Nephron progenitor cell (in vitro differentiated cells): ENCODE results near the gene LRP1B.

Experiments
- DNase-seq: peaks from one replicate; pipeline ENCODE4 v3.0.0; 2021
- H3K27ac Mint-ChIP-seq: 2 replicates; pipeline ENCODE4 v1.8.0; 2021; ENCODE audit warnings: mild to moderate bottlenecking, moderate library complexity, mixed read lengths
- H3K27me3 Mint-ChIP-seq: 2 replicates; pipeline ENCODE4 v1.8.0; 2021; ENCODE audit warnings: mild to moderate bottlenecking, low read depth, mixed read lengths; ENCODE audit not compliant: poor library complexity
- H3K36me3 Mint-ChIP-seq: 2 replicates; pipeline ENCODE4 v1.8.0; 2021; ENCODE audit warnings: low read depth, mixed read lengths
- H3K4me1 Mint-ChIP-seq: 2 replicates; pipeline ENCODE4 v1.8.0; 2021; ENCODE audit warnings: mixed read lengths
- H3K4me3 Mint-ChIP-seq: 2 replicates; pipeline ENCODE4 v1.8.0; 2021; ENCODE audit warnings: mild to moderate bottlenecking, moderate library complexity, mixed read lengths
- H3K9me3 Mint-ChIP-seq: 2 replicates; pipeline ENCODE4 v1.8.0; 2021; ENCODE audit warnings: mild to moderate bottlenecking, moderate library complexity, mixed read lengths
- CTCF ChIP-seq: fragments of 200-600 bp; sonication (generic); IDR thresholded peaks from 2 replicates; pipeline ENCODE4 v1.5.0; 2021; ENCODE audit warnings: antibody characterized with exemption

Gene LRP1B

GRCh38 chr2:141791521-141791920 lies 339.3 kb downstream of the LRP1B start:
- no peaks in the 10 kb centered on the region for H3K36me3 Mint-ChIP-seq
- no peak for DNase-seq

DNA sequence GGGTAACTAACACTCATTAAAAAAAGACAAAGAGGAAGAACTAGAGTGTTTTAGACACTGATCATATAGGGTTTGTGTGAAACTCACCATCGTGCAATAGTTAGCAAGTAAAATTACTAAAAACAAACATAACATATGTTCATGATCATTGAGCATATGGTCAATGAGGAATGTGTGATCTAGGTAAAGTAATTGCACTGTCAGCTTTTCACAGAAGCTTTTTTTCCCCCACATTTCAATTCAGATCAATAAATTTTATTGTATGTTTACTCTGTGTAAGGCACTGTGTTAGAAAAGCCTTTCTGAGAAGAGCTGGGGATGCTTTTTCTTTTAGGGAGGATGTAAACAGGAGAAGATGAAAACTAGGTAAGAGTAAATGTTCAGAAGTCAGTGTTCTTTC lies 348.2 kb downstream of the LRP1B start:
- Mint-ChIP-seq H3K4me1 (no peaks in the 10 kb centered on the region), H3K36me3 (no peaks in the 10 kb centered on the region), H3K27me3 (peaks cover under 1% of the 10 kb centered on the region), H3K4me3 (no peak overlapping the region), H3K9me3 (no peaks in the 10 kb centered on the region), H3K27ac (no peak overlapping the region)
- no peak for DNase-seq
- no peak for TF ChIP-seq CTCF

More at GRCh38 chr2:141791521-141791920, 339.3 kb downstream of the LRP1B start:
- Mint-ChIP-seq H3K27me3 (no peaks in the 10 kb centered on the region), H3K27ac (no peak overlapping the region), H3K4me1 (no peaks in the 10 kb centered on the region), H3K4me3 (no peak overlapping the region), H3K9me3 (no peaks in the 10 kb centered on the region)
- no peak for TF ChIP-seq CTCF

GRCh38 chr2:141778315-141778835 lies 352.4 kb downstream of the LRP1B start:
- H3K9me3 Mint-ChIP-seq = no peaks in the 10 kb centered on the region
- TF ChIP-seq CTCF = no peak
- no peaks in the 10 kb centered on the region for H3K4me1 Mint-ChIP-seq
- no peak for DNase-seq
- no peaks in the 10 kb centered on the region for H3K36me3 Mint-ChIP-seq
- no peak overlapping the region for H3K27ac Mint-ChIP-seq
- H3K27me3 Mint-ChIP-seq = peaks cover 3% of the 10 kb centered on the region
- H3K4me3 Mint-ChIP-seq = no peak overlapping the region

DNA sequence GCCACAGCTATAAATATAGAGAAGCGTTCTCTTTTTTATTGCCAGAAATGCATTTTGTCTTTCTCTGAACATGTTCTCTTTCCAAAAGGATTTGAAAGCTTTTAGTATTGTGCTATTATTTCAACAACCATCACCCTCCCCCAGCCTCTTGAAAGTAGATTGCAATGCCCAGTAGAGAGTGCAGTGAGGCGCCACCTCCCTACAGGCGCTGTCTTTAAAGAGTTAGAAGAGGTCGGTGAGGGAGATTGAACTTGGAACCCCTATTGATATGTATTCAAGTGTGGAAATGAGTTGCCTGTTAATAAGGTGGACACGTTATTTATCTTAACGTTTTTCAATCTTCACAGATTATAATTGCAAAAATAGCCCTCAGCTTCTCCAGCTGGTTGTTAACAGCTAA lies 360.3 kb downstream of the LRP1B start:
- no peak overlapping the region for H3K4me3 Mint-ChIP-seq
- no peaks in the 10 kb centered on the region for H3K9me3 Mint-ChIP-seq
- no peaks in the 10 kb centered on the region for H3K4me1 Mint-ChIP-seq
- no peak for DNase-seq
- no peak for TF ChIP-seq CTCF
- H3K27ac Mint-ChIP-seq = no peak overlapping the region
- no peaks in the 10 kb centered on the region for H3K36me3 Mint-ChIP-seq
- peaks cover 7% of the 10 kb centered on the region for H3K27me3 Mint-ChIP-seq

- no peaks in the 10 kb centered on the region for H3K9me3 Mint-ChIP-seq
Observed at GRCh38 chr2:141767691-141768090, 363.1 kb downstream of the LRP1B start.

More at GRCh38 chr2:141767691-141768090, 363.1 kb downstream of the LRP1B start:
- Mint-ChIP-seq H3K27ac (no peak overlapping the region), H3K27me3 (peaks cover 7% of the 10 kb centered on the region), H3K4me3 (no peak overlapping the region), H3K4me1 (no peaks in the 10 kb centered on the region), H3K36me3 (no peaks in the 10 kb centered on the region)
- no peak for TF ChIP-seq CTCF
- no peak for DNase-seq
